Activated B cell treated with CpG ODN at 0.5 μM for 24 hours (primary cell): ENCODE data around the gene TRRAP. TPM values are rescaled to one million over a fixed set of nuclear protein-coding genes. Genes with fewer than 3 reads are reported as not detected.

Experiments used
- ATAC-seq: fragments of 200-7000 bp; cut with Tn5 transposase; one replicate; pipeline ENCODE4 v1.10.0; 2021; ENCODE audit warnings: low read depth, mild to moderate bottlenecking, moderate library complexity
- CTCF ChIA-PET: fragments of 350-600 bp; sonication (Branson Sonifier 250); formaldehyde crosslinking; loops from one replicate; lab custom pipeline; 2021; ENCODE audit warnings: antibody characterized with exemption; lab: Charles Lee
- POLR2A ChIA-PET: fragments of 350-600 bp; sonication (Branson Sonifier 250); formaldehyde crosslinking; loops from one replicate; lab custom pipeline; 2021; ENCODE audit warnings: antibody characterized with exemption; lab: Charles Lee
- DNase-seq: peaks from one replicate; pipeline ENCODE4 v3.0.0; 2022
- H3K27ac Mint-ChIP-seq: one replicate; pipeline ENCODE4 v1.8.0; 2020; ENCODE audit warnings: mixed read lengths
- H3K27me3 Mint-ChIP-seq: one replicate; pipeline ENCODE4 v1.8.0; 2021; ENCODE audit warnings: mixed read lengths
- H3K36me3 Mint-ChIP-seq: one replicate; pipeline ENCODE4 v1.8.0; 2021; ENCODE audit warnings: low read depth, mixed read lengths
- H3K4me1 Mint-ChIP-seq: one replicate; pipeline ENCODE4 v1.8.0; 2021; ENCODE audit warnings: mixed read lengths
- H3K4me3 Mint-ChIP-seq: one replicate; pipeline ENCODE4 v1.8.0; 2020; ENCODE audit warnings: mild to moderate bottlenecking, mixed read lengths
- H3K9me3 Mint-ChIP-seq: one replicate; pipeline ENCODE4 v1.8.0; 2020; ENCODE audit warnings: mixed read lengths
- intact Hi-C: fragments of 100-400 bp; cut with micrococcal nuclease; formaldehyde crosslinking; loops from one replicate; pipeline ENCODE4 v1.15.1; 2024
- total RNA-seq: library from RNA; stranded (reverse); gene quantifications from 2 replicates; pipeline ENCODE4 v1.2.3, GENCODE V29; 2022
- TF ChIP-seq, protein P1 (sequence below): fragments of 200-600 bp; IDR thresholded peaks from one replicate; pipeline ENCODE4 v1.8.0; 2022; ENCODE audit warnings: antibody characterized with exemption, mild to moderate bottlenecking

TRRAP gene
- total RNA-seq, 1 donor from 2014 or later: 77.9 TPM

DNA sequence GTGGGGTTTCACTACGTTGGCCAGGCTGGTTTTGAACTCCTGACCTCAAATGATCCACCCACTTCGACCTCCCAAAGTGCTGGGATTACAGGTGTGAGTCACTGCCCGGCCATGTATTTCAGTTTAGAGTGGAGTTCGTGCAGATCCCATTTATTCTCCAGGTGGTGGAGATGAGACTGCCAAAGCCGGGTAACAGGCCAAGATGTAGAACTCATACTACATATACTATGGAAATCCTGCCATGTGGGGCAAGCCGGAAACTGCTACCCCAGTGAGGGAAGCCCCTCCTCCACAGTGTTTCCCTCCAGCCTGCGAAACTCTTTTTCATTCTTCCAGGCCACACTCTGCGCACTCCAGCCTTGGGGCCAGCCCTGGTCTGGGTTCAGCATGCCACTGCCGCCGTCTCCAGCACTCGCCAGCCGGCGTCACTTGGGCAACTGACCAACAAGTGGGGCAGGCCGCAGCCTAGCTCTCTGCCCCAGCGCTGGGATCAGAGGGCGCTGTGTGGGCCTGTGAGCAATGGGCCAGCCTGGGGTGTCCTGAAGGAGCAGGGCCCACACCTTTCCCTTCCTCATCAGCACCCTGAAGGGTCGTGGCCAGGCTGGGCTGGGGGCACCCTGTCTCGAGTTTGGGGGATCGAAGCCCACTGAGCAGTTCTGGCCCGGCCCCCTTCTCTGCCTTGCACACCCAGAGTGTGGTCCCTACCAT is 122.0 kb downstream of the TRRAP start:
- DNase-seq (no peak), ATAC-seq (no peak)
- Mint-ChIP-seq H3K9me3 (no peaks in the 10 kb centered on the region), H3K4me3 (no peak overlapping the region), H3K4me1 (peaks cover 8% of the 10 kb centered on the region), H3K27me3 (no peaks in the 10 kb centered on the region), H3K27ac (no peak overlapping the region), H3K36me3 (peaks cover 81% of the 10 kb centered on the region)
- ChIA-PET POLR2A (no interaction called here), CTCF (no interaction called here)
- TF ChIP-seq, protein P1, sequence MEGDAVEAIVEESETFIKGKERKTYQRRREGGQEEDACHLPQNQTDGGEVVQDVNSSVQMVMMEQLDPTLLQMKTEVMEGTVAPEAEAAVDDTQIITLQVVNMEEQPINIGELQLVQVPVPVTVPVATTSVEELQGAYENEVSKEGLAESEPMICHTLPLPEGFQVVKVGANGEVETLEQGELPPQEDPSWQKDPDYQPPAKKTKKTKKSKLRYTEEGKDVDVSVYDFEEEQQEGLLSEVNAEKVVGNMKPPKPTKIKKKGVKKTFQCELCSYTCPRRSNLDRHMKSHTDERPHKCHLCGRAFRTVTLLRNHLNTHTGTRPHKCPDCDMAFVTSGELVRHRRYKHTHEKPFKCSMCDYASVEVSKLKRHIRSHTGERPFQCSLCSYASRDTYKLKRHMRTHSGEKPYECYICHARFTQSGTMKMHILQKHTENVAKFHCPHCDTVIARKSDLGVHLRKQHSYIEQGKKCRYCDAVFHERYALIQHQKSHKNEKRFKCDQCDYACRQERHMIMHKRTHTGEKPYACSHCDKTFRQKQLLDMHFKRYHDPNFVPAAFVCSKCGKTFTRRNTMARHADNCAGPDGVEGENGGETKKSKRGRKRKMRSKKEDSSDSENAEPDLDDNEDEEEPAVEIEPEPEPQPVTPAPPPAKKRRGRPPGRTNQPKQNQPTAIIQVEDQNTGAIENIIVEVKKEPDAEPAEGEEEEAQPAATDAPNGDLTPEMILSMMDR: no peak
- intact Hi-C loops: no loop called here

DNA sequence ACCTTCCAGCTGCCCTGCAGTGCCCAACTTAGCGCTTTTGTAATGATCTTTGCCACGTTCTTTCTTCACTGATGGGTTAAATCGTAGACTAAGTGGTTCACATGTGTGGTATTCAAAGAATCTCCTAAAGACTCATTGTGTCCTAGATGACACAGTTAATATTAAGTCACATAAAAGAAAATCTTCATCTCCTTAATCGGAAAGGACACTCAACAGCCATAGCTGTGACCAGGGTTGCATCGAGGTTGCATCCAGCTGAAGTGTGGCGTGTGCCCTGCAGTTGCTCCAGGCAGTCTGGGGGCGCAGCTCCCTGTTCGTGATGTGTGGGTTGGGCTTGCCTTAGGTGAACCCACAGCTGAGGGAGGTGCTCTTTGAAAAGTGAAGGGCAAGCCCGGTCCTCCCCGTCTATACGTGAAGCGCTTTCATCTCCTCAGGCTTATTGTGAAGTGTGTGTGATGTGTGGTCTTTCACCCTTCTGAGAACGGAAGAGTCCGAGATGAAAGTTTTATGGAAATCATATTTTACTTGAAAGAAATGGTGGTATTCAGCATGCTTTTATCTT is 122.7 kb downstream of the TRRAP start:
- intact Hi-C loops: no loop called here
- TF ChIP-seq, protein P1: no peak
- Mint-ChIP-seq H3K36me3 (peaks cover 81% of the 10 kb centered on the region), H3K27ac (no peak overlapping the region), H3K9me3 (no peaks in the 10 kb centered on the region), H3K27me3 (no peaks in the 10 kb centered on the region), H3K4me3 (no peak overlapping the region), H3K4me1 (peaks cover 13% of the 10 kb centered on the region)
- CTCF ChIA-PET: no interaction called here
- POLR2A ChIA-PET: no interaction called here
- ATAC-seq (no peak), DNase-seq (no peak)

DNA sequence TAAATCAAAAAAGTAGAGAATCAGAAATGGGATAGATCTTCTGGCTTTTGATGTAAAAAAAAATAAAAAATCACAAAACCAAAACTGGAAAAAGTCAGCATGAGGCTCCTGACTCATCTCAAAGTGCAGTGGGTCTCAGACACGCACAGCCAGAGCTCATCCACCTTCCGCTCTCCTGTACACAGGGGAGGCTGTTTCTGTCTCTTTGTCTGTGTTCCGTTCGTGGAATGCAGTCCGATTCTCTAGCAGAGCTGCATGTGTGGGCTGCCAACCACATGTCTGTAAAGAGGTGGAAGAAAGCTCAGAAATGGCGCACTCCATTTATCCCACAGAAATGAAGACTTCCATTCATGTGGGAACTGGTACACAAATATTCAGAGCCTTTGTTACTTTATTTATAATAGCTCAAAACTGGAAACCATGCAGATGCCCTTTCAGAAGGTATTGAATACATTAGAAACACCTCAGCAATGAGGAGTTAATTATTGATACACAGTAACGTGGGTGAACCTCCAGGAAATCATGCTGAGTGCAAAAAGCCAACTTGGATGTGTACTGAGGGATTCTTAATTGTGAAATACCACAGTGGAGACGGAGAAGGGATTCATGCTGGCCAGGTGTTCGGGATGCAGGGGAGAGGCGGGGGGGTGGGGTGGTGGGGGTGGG is 123.3 kb downstream of the TRRAP start:
- intact Hi-C loops: no loop called here
- DNase-seq (no peak), ATAC-seq (no peak)
- H3K36me3 Mint-ChIP-seq: peaks cover 82% of the 10 kb centered on the region
- H3K4me3 Mint-ChIP-seq: no peak overlapping the region
- peaks cover 10% of the 10 kb centered on the region for H3K4me1 Mint-ChIP-seq
- H3K27me3 Mint-ChIP-seq: no peaks in the 10 kb centered on the region
- no peak overlapping the region for H3K27ac Mint-ChIP-seq
- CTCF ChIA-PET: no interaction called here
- POLR2A ChIA-PET: no interaction called here
- no peaks in the 10 kb centered on the region for H3K9me3 Mint-ChIP-seq
- TF ChIP-seq, protein P1: no peak

DNA sequence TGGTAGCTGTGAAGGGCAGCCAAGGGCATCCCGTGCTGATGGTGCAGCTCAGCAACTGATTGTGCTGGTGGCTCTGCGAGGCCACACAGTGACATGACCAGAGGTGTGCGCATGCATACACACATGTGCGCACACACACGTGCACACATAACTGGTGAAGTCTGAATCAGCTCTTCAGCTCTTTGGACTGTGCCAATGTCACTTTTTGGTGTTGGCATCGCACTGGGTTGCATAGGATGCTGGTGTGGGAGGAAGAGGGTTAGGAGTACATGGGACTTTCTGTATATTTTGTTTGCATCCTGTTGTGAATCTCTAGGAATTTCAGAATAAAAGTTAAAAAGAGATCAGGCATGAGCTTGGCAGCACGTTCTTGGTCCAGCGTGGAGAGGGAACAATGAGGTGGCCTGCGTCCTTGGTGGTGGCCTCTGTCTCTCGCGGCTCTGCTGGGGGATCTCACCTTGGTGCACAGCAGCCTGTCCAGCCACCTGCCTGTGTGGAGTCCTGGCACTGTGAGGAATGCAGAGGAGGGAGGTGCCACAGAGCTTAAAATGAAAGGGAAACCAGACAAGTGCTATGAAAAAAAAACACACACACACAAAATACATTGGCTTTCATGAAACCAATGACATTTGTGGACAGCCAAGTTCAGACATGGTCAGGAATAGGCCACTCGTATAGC is 124.0 kb downstream of the TRRAP start:
- Mint-ChIP-seq H3K27me3 (no peaks in the 10 kb centered on the region), H3K27ac (no peak overlapping the region), H3K36me3 (peaks cover 88% of the 10 kb centered on the region), H3K4me1 (peaks cover 10% of the 10 kb centered on the region), H3K4me3 (no peak overlapping the region), H3K9me3 (no peaks in the 10 kb centered on the region)
- CTCF ChIA-PET: no interaction called here
- TF ChIP-seq, protein P1: no peak
- intact Hi-C loops: no loop called here
- DNase-seq (no peak), ATAC-seq (no peak)
- POLR2A ChIA-PET: interaction anchor here (0.9 kb wide), 1 partner anchor 17 kb away, joined by 3 read pairs; no protein-coding TSS in a partner anchor

DNA sequence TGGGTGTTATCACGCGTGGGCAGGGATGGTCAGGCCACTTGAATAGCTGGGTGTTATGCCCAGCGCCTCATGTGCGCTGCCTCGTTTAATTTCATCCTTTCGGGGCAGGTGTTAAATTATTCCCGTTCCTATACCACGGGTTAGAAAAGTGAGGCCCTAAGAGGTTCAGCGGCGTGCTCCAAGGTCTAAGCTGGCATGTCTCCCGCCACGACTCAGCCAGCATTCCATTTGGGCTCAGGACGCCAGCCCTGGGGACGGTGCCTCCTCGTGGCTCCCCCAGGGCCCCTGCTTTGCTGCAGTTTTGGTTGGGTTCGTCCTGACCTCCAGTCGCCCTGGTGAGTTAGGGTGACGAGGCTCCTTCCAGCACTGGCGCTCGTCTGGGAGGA is 124.5 kb downstream of the TRRAP start:
- ATAC-seq (no peak), DNase-seq (no peak)
- Mint-ChIP-seq H3K4me1 (peaks cover 10% of the 10 kb centered on the region), H3K27ac (no peak overlapping the region), H3K36me3 (peaks cover 88% of the 10 kb centered on the region), H3K27me3 (no peaks in the 10 kb centered on the region), H3K4me3 (no peak overlapping the region), H3K9me3 (no peaks in the 10 kb centered on the region)
- ChIA-PET CTCF (no interaction called here), POLR2A (interaction anchor here (0.9 kb wide), 1 partner anchor 17 kb away, joined by 3 read pairs; no protein-coding TSS in a partner anchor)
- TF ChIP-seq, protein P1: no peak
- intact Hi-C loops: no loop called here
